GM21737 (cell line): ENCODE results near the gene EID3.
"Not testable (repeated sequence)": the region's sequence is repeated elsewhere in the genome, so short reads cannot be mapped to it uniquely, and the experiment has no call there.

Experiments
- ATAC-seq: cut with Tn5 transposase; IDR thresholded peaks from one replicate; pipeline ENCODE4 v1.9.1; 2021; ENCODE audit warnings: mild to moderate bottlenecking, moderate library complexity; ENCODE audit not compliant: unreplicated experiment

Gene EID3

DNA sequence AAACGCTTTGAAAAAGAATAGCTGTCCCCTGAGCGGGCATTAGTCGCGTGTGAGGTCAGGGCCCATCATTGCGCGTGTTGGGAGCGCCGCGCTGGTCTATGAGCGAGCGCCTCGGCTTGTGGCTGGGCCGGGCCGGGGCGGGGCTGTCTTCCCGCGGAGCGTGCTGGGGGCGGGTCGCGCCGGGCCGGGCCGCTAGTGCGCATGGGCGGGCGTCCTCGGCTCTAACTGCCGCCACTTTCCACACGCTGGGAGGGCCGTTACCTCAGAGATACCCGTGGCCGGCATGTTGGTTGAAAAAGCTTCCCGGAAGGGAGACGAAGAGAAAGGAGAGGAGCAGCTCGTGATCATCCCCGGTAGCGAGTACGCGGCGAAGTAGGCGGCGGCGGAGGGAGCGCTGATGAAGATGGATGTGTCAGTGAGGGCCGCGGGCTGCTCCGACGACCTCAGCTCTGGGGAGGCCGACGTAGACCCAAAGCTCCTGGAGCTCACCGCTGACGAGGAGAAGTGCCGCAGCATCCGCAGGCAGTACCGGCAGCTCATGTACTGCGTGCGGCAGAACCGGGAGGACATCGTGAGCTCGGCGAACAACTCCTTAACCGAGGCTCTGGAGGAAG, at the start of gene EID3:
EID3 (plus strand) TSS at position 202 of the 614 bp plus-strand sequence; CDS start at position 398, 196 bp downstream.
- ATAC-seq: peak; percentile 90

GRCh38 chr12:104257913-104258472, 45.5 kb upstream of the EID3 start:
- no peak for ATAC-seq

GRCh38 chr12:104258476-104259067, 45.0 kb upstream of the EID3 start:
- no peak for ATAC-seq

GRCh38 chr12:104263026-104263425, 40.5 kb upstream of the EID3 start:
- no peak for ATAC-seq

DNA sequence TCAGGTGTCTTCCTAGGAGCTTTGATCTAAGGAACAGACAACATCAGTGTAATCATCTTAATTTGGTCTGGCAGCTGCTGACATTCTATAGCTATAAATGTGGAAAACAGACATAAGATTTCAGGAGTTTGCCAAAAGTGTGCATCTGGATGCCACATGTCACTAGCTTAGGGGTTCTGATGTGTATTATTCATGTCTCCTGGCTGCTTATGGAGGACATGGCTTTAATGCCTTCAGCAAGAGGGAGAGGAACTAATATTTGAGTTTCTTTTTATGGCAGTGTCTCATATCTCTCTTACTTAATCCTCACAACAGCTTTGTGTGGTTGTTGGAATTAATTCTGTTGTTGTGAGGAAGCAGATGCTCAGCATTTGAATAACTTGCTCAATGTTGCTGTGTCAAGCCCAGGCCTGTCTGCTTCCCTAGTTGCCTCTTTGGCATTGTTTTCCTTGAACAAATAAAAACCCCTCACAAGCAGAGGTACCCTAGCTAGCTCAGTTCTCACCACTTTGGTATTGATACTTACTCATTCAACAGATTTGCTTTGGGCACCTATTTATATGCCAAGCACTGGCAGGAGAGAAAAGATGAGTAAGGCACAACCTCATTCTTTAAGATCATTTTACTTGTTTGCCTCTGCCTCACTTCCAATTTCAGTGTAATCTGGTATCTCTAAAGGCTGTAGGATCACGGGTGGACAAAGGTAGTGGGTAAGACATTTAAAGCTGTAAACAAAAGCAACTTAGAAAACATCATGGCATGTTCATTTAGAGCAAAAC, 39.8 kb upstream of the EID3 start:
- no peak for ATAC-seq

DNA sequence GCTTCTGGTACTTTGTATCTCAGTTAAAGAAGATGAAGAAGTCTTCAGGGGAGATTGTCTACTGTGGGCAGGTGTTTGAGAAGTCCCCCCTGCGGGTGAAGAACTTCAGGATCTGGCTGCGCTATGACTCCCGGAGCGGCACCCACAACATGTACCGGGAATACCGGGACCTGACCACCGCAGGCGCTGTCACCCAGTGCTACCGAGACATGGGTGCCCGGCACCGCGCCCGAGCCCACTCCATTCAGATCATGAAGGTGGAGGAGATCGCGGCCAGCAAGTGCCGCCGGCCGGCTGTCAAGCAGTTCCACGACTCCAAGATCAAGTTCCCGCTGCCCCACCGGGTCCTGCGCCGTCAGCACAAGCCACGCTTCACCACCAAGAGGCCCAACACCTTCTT, 38.1 kb upstream of the EID3 start:
- ATAC-seq: not testable (repeated sequence)

DNA sequence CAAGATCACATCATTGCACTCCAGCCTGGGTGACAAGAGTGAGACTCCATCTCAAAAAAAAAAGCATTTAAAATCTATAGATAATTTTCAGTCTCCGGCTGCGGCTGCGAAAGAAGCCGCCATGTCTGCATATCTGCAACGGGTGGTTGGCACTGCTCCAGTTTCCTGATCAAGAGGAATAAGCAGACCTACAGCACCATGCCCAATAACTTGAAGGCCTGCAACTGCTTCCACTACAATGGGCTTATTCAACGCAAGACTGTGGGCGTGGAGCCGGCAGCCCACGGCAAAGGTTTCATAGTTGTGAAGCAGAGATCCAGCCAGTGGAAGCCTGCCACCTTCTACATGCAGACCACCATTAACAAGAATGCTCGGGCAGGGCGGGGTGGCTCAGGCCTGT, 30.6 kb upstream of the EID3 start:
- ATAC-seq: no peak

- ATAC-seq: no peak
Measured at GRCh38 chr12:104273503-104273902, 30.0 kb upstream of the EID3 start.

GRCh38 chr12:104274811-104275210, 28.7 kb upstream of the EID3 start:
- ATAC-seq: no peak

DNA sequence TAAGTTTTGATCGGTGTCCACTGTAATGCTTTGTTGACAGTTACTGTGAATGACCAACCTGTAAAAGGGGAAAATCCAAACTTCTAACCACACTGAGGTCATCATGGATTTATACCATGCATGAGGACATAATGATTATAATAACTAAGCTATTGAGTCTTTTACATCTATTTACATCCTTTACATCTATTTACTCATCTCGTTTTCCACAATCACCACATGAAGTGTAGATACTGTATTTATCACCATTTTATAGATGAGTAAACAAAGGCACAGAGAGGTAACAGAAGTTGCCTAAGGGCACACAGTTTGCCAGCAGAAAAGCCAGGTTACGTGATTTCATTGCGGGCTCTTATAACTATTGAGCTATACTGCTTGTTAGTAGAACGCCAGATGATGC, 27.9 kb upstream of the EID3 start:
- no peak for ATAC-seq

- peak; percentile 74 for ATAC-seq
Measured at GRCh38 chr12:104276273-104277131, 27.0 kb upstream of the EID3 start.

DNA sequence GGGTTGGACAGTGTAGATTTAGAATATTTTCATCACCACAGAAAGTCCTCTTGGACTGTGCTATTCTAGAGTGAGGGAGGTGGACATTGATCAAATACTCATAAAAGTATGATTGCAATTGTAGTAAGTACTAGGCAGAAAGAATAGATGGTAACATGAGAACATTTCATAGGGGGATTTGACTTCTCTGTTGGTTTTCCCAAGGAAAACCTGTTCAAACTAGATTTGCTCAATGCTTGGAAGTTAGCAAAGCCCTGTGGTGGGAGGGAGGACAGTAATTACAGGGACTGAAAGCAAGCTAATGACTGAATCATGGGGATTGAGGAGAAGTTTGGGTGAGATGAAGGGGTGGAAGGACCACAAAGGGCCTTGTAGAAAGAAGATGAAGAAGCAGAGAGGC, 24.4 kb upstream of the EID3 start:
- ATAC-seq: no peak

DNA sequence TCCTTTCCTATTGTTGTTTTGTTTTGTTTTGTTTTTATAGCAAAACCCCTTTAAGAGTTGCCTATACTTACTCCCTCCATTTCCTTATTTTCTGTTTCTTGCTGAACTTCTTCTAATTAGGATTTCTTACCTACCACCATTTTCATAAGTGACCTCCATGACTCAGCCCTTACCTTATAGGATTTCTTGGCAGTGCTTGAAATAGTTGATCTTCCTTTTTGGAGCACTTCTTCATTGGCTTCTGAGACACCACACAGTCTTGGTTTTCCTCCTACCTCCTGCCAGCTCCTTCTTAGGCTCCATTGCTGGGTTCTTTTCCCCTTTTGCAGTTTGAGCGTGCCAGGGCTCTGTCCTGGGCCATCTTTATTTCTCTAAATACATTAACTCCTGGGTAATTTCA, 23.4 kb upstream of the EID3 start:
- no peak for ATAC-seq

DNA sequence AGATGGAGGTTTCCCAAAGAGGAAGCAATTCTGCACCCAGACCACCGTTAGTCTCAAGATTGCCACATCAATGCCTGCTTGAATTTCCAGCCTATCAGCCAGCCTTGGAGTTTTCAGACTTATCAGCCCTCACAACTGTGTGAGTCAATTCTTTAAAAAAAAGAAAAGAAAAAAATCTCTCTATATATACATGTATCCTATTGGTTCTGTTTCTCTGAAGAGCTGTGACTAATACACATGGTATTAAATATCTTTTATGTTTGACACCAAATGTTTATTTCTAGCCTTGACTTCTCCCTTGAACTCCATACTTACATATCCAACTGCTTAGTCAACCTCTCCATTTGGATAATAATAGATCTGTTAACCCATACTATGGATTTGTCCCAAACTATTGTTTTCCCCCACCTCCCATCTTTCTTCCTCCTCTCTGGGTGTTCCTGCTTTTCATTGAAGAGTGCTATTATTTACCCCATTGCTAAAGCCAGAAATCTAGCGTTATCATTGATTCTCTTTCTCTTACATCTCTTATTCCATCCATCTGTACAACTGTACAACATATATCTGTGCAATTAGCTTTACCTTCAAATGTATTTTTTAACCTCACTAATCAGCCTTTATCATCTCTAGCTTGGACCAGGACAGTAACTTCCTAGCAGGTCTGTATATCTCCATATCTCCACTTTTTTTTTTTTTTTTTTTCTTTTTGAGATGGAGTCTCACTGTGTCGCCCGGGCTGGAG, 22.7 kb upstream of the EID3 start:
- ATAC-seq: no peak

DNA sequence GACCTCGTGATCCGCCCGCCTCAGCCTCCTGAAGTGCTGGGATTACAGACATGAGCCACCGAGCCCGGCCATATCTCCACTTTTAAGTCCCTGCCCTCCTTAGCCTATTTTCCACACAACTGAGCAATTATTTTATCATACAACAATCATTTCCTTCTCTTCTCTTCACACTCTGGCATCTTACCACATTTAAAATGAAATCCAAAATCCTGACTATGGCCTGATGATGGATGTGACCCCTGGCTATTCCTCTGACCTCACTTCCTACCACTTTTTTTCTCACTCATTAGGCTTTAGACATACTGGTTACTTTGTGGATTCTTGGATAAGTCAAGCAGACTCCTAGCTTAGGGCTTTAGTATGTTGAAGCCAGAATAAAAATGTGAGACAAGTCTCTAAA, 21.9 kb upstream of the EID3 start:
- ATAC-seq: no peak

GRCh38 chr12:104282109-104282508, 21.4 kb upstream of the EID3 start:
- ATAC-seq: no peak

DNA sequence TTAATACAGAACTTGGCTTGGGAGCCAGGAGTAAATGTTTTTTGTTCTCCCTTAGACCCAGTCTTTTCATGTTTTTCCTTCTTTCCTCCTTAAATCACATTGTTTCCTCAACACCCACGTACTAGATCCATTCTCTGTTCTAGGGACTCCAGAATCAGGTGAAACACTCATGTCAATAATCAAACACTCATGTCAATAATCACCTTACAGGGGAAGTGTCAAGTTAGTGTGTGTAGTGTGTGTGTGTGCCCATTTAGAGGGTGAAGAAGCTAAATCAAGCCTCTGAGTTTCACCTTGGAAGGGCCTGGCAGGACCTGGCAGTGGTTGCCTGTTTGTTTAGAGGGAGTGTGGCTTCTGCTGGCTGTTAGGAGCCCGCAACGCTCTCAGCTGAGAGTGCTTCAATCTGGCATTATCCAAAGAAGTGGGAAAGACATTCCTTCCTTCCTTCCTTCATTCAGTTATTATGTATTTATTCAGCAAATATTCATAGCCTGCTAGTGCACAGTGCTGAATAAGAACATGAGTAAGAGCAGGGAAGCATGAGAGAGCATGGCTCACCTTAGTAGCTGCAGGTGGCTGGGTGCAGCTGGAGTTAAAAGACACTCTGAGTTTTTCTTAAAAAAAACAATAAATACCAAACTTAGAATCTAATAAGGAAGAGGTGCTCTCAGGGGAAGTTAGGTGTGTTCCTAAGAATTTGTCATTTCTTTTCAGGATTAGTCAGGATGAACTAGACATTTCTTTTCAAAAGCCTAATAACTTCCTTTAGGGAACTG, 17.6 kb upstream of the EID3 start:
- ATAC-seq: no peak

DNA sequence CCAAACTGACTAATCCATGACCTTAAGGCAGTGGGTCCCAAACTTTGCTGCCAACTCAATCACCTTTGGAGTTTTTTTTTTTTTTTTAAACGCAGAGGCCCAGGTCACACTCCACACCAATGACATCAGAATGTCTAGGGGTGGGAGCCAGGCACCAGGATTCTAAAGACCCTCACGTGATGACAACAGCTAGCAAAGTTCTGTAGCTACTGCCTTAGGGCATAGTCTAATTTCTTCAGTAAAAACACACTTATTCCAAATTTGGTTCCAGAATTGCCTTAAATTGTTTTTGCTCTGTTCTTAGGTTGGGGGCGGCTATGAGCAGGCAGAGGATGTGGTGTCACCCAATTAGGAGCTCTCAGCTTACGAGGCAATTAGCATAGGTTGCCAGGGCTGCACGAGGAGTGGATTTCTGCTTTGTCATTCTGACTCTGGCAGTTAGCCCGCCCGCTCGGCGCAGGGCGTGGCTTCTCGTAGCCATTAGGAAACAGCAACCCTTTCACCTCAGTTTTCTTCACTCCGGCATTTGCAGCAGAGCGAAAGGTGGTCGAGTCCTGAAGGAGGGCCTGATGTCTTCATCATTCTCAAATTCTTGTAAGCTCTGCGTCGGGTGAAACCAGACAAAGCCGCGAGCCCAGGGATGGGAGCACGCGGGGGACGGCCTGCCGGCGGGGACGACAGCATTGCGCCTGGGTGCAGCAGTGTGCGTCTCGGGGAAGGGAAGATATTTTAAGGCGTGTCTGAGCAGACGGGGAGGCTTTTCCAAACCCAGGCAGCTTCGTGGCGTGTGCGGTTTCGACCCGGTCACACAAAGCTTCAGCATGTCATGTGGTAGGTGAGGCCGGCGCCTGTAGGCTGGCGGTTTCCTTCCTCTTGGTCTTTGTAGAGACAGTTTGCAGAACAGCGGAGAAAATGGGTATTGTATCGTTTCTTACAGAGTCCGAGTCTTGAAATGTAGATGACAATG, 16.7 kb upstream of the EID3 start:
- peak; percentile 83 for ATAC-seq
